Muscle of leg (tissue), 11 donors: ENCODE results near the gene TIE1. TPM values are rescaled to one million over a fixed set of nuclear protein-coding genes. Genes with fewer than 3 reads are reported as not detected.

Experiments used
- DNase-seq: peaks from one replicate; pipeline ENCODE4 v3.0.0; 2013
- H3K27ac ChIP-seq: one replicate; pipeline ENCODE4 v1.5.1; 2013; ENCODE audit warnings: mild to moderate bottlenecking, low read length, control low read depth
- H3K27me3 ChIP-seq: one replicate; pipeline ENCODE4 v1.6.1; 2013; ENCODE audit warnings: low read length; ENCODE audit not compliant: control insufficient read depth, insufficient read depth
- H3K36me3 ChIP-seq: one replicate; pipeline ENCODE4 v1.6.1; 2013; ENCODE audit warnings: low read length; ENCODE audit not compliant: control insufficient read depth, insufficient read depth
- H3K4me1 ChIP-seq: one replicate; pipeline ENCODE4 v1.6.1; 2013; ENCODE audit warnings: low read length; ENCODE audit not compliant: control insufficient read depth, insufficient read depth
- H3K4me3 ChIP-seq: one replicate; pipeline ENCODE4 v1.5.1; 2013; ENCODE audit warnings: low read length, control low read depth
- H3K9me3 ChIP-seq: replicated peaks from 2 replicates; pipeline ENCODE4 v1.6.1; 2013; ENCODE audit warnings: low read depth, low read length; ENCODE audit not compliant: control insufficient read depth
- WGBS: methylation state at CpG from one replicate; pipeline ENCODE4 v1.1.5; 2013; ENCODE audit warnings: missing lambda C conversion rate; ENCODE audit not compliant: insufficient coverage; 5-methylcytosine and 5-hydroxymethylcytosine counted together
- polyA plus RNA-seq, 8 donors: library from polyadenylated mRNA; unstranded; fragments of 120-200 nt; gene quantifications; one replicate each; pipeline versions ENCODE4 v1.2.1 to v1.2.3, GENCODE V29; 2013; ENCODE audit warnings: inconsistent platforms in 1 of 8, low replicate concordance in 1 of 8; ENCODE audit not compliant: insufficient read length in 8 of 8, insufficient read depth in 1 of 8
- total RNA-seq: library from RNA; stranded (reverse); fragments of 120-200 nt; gene quantifications from one replicate; pipeline ENCODE4 v1.2.4, GENCODE V29; 2013

The TIE1 gene
- total and polyA plus RNA-seq, 9 donors, result 32.7 to 58.0 (median 44.5) TPM

- Histone ChIP-seq H3K27me3 (no peaks in the 10 kb centered on the region), H3K4me1 (no peaks in the 10 kb centered on the region), H3K4me3 (no peak overlapping the region), H3K27ac (no peak overlapping the region), H3K9me3 (no peaks in the 10 kb centered on the region), H3K36me3 (no peaks in the 10 kb centered on the region)
- WGBS, result 92% methylated on average over 19 of the region's 24 CpGs
- no peak for DNase-seq
Observed at GRCh38 chr1:43312663-43313515, 12.1 kb downstream of the TIE1 start.

- no peaks in the 10 kb centered on the region for H3K27me3 ChIP-seq
- no peaks in the 10 kb centered on the region for H3K9me3 ChIP-seq
- H3K36me3 ChIP-seq, result no peaks in the 10 kb centered on the region
- WGBS, result 94% methylated on average over 7 of the region's 10 CpGs
- H3K4me3 ChIP-seq, result no peak overlapping the region
- no peak for DNase-seq
- H3K27ac ChIP-seq, result no peak overlapping the region
- H3K4me1 ChIP-seq, result no peaks in the 10 kb centered on the region
Observed at GRCh38 chr1:43313771-43314170, 13.0 kb downstream of the TIE1 start.

GRCh38 chr1:43314233-43314632 is 13.5 kb downstream of the TIE1 start:
- Histone ChIP-seq H3K36me3 (no peaks in the 10 kb centered on the region), H3K27me3 (no peaks in the 10 kb centered on the region), H3K9me3 (no peaks in the 10 kb centered on the region), H3K4me1 (no peaks in the 10 kb centered on the region), H3K4me3 (no peak overlapping the region), H3K27ac (no peak overlapping the region)
- no peak for DNase-seq
- 80% methylated on average over 1 of the region's 5 CpGs for WGBS

- no CpG with 5 or more reads among the region's 3 CpGs for WGBS
- Histone ChIP-seq H3K27ac (no peak overlapping the region), H3K27me3 (no peaks in the 10 kb centered on the region), H3K9me3 (no peaks in the 10 kb centered on the region), H3K4me3 (no peak overlapping the region), H3K4me1 (no peaks in the 10 kb centered on the region), H3K36me3 (no peaks in the 10 kb centered on the region)
- no peak for DNase-seq
Observed at GRCh38 chr1:43315481-43315880, 14.7 kb downstream of the TIE1 start.

- WGBS, result 83% methylated on average over 6 of the region's 10 CpGs
- H3K27me3 ChIP-seq, result no peaks in the 10 kb centered on the region
- no peak overlapping the region for H3K27ac ChIP-seq
- no peak overlapping the region for H3K4me3 ChIP-seq
- no peaks in the 10 kb centered on the region for H3K36me3 ChIP-seq
- H3K4me1 ChIP-seq, result no peaks in the 10 kb centered on the region
- H3K9me3 ChIP-seq, result no peaks in the 10 kb centered on the region
- no peak for DNase-seq
Observed at GRCh38 chr1:43315963-43316737, 15.4 kb downstream of the TIE1 start.

- 79% methylated on average over 16 of the region's 16 CpGs for WGBS
- Histone ChIP-seq H3K27ac (no peak overlapping the region), H3K9me3 (no peaks in the 10 kb centered on the region), H3K27me3 (no peaks in the 10 kb centered on the region), H3K4me1 (no peaks in the 10 kb centered on the region), H3K4me3 (no peak overlapping the region), H3K36me3 (no peaks in the 10 kb centered on the region)
- DNase-seq, result no peak
Observed at GRCh38 chr1:43316738-43317520, 16.1 kb downstream of the TIE1 start.

- no peaks in the 10 kb centered on the region for H3K36me3 ChIP-seq
Observed at GRCh38 chr1:43317817-43318471, 17.2 kb downstream of the TIE1 start.

GRCh38 chr1:43318831-43319230 is 18.0 kb downstream of the TIE1 start:
- no peaks in the 10 kb centered on the region for H3K36me3 ChIP-seq

More at GRCh38 chr1:43317817-43318471, 17.2 kb downstream of the TIE1 start:
- no peak overlapping the region for H3K4me3 ChIP-seq
- H3K27ac ChIP-seq, result no peak overlapping the region
- no peaks in the 10 kb centered on the region for H3K9me3 ChIP-seq
- no peaks in the 10 kb centered on the region for H3K4me1 ChIP-seq
- no peaks in the 10 kb centered on the region for H3K27me3 ChIP-seq
- 65% methylated on average over 15 of the region's 15 CpGs for WGBS
- DNase-seq, result no peak

GRCh38 chr1:43319288-43319687 is 18.5 kb downstream of the TIE1 start:
- no peak overlapping the region for H3K27ac ChIP-seq
- no peaks in the 10 kb centered on the region for H3K27me3 ChIP-seq
- H3K9me3 ChIP-seq, result no peaks in the 10 kb centered on the region
- H3K4me1 ChIP-seq, result no peaks in the 10 kb centered on the region
- WGBS, result no CpG with 5 or more reads among the region's 5 CpGs
- no peaks in the 10 kb centered on the region for H3K36me3 ChIP-seq
- no peak overlapping the region for H3K4me3 ChIP-seq
- no peak for DNase-seq

More at GRCh38 chr1:43318831-43319230, 18.0 kb downstream of the TIE1 start:
- H3K27me3 ChIP-seq, result no peaks in the 10 kb centered on the region
- WGBS, result no CpG with 5 or more reads among the region's 4 CpGs
- DNase-seq, result no peak
- no peak overlapping the region for H3K27ac ChIP-seq
- no peaks in the 10 kb centered on the region for H3K4me1 ChIP-seq
- H3K9me3 ChIP-seq, result no peaks in the 10 kb centered on the region
- H3K4me3 ChIP-seq, result no peak overlapping the region
